Stimulated activated CD8-positive, alpha-beta memory T cell treated with anti-CD3 and anti-CD28 coated beads, Interleukin-4, amount 100 ng/mL, for 24 hours (primary cell): Measurements from ENCODE around the gene ENTR1.

Source experiments
- DNase-seq: peaks from one replicate; pipeline ENCODE4 v3.0.0-alpha.2; 2020; ENCODE audit warnings: low read depth

Gene ENTR1

GRCh38 chr9:136361754-136362449 is 48.5 kb downstream of the ENTR1 start:
- no peak for DNase-seq

- DNase-seq: no peak
Observed at GRCh38 chr9:136361047-136361753, 49.2 kb downstream of the ENTR1 start.

- no peak for DNase-seq
Observed at GRCh38 chr9:136359774-136360718, 50.4 kb downstream of the ENTR1 start.

GRCh38 chr9:136358888-136359287 is 51.5 kb downstream of the ENTR1 start:
- DNase-seq: no peak

DNA sequence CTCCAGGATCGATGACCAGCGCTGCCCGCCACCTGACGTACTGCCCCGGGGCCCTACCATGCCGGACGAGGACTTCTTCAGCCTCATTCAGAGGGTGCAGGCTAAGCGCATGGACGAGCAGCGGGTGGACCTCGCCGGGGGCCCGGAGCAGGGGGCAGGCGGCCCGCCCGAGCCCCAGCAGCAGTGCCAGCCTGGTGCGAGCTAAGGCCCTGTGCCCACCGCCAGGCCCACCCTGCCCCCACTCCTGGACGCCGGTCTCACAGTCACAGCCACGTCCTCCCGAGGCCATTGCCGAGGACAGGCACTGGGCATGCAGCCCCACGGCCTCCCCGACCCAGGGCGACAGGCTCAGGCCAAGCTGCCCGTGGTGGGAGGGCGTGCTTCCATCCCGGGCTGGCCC is 52.4 kb downstream of the ENTR1 start:
- DNase-seq: no peak

DNA sequence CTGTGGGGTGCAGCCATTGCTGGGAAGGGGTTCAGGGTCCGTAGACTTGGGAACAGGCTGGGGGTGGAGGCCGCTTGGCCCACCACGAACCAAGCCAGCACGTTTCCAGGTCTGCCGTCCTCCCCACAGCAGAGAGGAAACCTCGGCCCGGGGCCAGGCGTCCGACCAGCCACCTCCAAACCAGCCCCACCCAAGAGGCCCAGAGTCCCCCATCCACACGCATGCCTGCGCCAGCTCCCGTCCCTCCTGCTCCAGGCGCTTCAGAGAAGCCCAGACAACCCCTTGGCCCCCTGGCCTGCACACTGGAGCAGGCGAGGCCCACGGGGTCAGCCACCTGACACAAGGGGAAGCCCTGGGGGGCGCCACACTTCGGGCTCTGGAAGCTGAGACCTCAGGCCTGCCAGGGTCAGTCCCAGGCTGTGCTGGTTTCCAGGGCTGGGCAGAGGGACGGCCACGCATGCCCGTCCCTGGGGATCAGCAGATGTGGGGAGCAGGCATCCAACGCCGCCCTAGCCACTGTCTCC is 53.1 kb downstream of the ENTR1 start:
- no peak for DNase-seq

- no peak for DNase-seq
Observed at GRCh38 chr9:136355616-136356557, 54.5 kb downstream of the ENTR1 start.

DNA sequence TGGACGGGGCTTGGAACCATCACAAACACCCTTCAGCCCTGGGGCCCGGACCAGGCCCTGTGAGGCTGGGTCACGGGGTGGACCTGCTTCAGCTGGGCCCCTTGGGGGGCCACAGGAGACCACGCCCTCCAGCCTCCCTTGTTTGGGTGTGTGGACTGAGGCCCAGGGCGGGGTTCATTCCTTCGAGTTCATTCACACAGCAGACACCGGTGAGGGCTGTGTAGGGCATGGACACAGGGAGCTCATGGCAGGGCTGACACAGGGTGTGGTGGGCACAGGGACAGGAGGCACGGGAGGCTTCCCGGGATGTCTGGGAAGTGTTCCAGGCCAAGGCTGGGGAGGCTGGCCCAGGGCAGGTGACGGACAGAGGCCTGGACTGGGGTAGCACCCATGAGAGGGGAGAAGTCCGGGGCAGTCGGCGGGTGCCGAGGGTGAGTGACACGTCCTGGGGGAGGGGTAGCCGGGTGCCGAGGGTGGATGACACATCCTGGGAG is 55.8 kb downstream of the ENTR1 start:
- no peak for DNase-seq

DNA sequence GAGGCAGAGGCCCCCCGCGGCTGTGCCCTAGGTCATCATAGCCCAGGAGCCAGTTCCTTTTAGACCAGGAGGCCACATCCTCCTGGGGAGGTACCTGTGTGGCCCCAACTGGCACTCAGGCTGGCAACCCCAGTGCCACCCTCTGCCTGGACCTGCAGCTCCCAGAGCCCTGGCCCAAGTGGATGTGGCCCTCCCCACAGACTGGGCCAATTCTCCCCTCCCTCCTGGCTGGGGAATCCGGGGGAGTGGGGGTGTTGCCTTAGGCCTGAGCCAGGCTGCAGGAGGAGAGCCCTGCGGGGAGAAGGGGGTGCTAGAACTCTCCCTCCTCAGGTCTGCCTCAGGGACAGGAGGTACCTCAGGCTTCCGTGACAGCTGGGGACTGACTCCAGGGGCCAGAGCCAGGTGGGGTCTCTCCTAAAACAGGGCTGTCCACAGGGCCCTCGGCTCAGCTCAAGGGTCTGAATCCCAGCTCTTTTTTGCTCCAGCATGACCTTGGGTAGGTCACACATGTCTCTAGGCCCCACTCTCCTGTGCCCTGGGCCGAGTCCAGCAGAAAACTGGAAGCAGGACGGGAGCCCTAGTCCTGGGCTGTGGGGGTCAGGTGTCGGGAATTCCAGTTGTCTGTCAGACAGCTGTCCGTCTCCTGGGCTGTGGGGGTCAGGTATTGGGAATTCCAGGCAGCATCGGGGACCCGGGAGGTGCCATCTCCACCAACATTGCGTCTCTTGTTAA is 56.5 kb downstream of the ENTR1 start:
- no peak for DNase-seq

DNA sequence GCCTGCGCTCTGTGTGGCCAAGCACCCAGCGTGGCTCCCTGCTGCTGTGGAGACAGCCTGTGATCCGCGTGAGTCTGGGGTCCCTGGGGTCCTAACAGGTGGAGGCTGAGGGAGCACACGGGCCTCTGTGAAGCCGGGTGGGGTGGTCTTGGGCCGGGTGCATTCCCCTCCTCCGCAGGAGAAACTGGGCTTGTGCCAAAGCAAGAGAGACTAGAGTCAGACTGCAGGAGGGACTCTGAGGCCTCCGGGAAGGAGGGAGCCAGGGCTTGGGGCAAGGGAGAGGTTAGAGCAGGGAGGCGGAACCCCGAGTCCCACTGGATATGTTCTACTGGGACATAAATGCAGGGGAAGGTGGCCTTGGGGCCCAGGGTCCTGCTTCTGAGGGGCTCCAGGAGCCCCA is 57.3 kb downstream of the ENTR1 start:
- DNase-seq: no peak

- no peak for DNase-seq
Observed at GRCh38 chr9:136352682-136353081, 57.7 kb downstream of the ENTR1 start.
